GM23338 (cell line): ENCODE results near the gene ST6GALNAC3. TPM values are rescaled to one million over a fixed set of nuclear protein-coding genes. Genes with fewer than 3 reads are reported as not detected.

Source experiments
- ATAC-seq: fragments of 200-7000 bp; cut with Tn5 transposase; 3 replicates; pipeline ENCODE4 v1.9.1; 2020
- DNase-seq: peaks from one replicate; pipeline ENCODE4 v3.0.0-alpha.2; 2015; ENCODE audit warnings: low spot score
- H2AFZ ChIP-seq: fragments of 200-600 bp; sonication (generic); 2 replicates; pipeline ENCODE4 v1.8.0; 2016; ENCODE audit warnings: antibody characterized with exemption, mild to moderate bottlenecking, moderate library complexity
- H3F3A ChIP-seq: fragments of 200-600 bp; sonication (generic); replicated peaks from 2 replicates; pipeline ENCODE4 v1.8.0; 2017; ENCODE audit warnings: antibody characterized with exemption, mixed run types, low read depth
- H3K27ac ChIP-seq: fragments of 200-600 bp; sonication (generic); 2 replicates; pipeline ENCODE4 v1.6.1; 2016; ENCODE audit warnings: low read depth
- H3K27me3 ChIP-seq: fragments of 200-600 bp; sonication (generic); 2 replicates; pipeline ENCODE4 v1.8.0; 2016; ENCODE audit warnings: mild to moderate bottlenecking, mixed run types, moderate library complexity; ENCODE audit not compliant: insufficient read depth
- H3K36me3 ChIP-seq: fragments of 200-600 bp; sonication (generic); 2 replicates; pipeline ENCODE4 v1.8.0; 2016; ENCODE audit warnings: mild to moderate bottlenecking; ENCODE audit not compliant: insufficient read depth
- H3K4me1 ChIP-seq: fragments of 200-600 bp; sonication (generic); 2 replicates; pipeline ENCODE4 v1.8.0; 2016; ENCODE audit warnings: mild to moderate bottlenecking, moderate library complexity; ENCODE audit not compliant: insufficient read depth
- H3K4me2 ChIP-seq: fragments of 200-600 bp; sonication (generic); 2 replicates; pipeline ENCODE4 v1.7.1; 2017; ENCODE audit warnings: mixed run types
- H3K4me3 ChIP-seq: fragments of 200-600 bp; sonication (generic); 2 replicates; pipeline ENCODE4 v1.6.1; 2016; ENCODE audit warnings: mixed run types
- H3K79me2 ChIP-seq: fragments of 200-600 bp; sonication (generic); replicated peaks from 2 replicates; pipeline ENCODE4 v1.8.0; 2017; ENCODE audit warnings: mild to moderate bottlenecking; ENCODE audit not compliant: insufficient read depth
- H3K9me2 ChIP-seq: fragments of 200-600 bp; sonication (generic); 2 replicates; pipeline ENCODE4 v1.8.0; 2017; ENCODE audit not compliant: insufficient read depth
- H4K20me1 ChIP-seq: fragments of 200-600 bp; sonication (generic); replicated peaks from 2 replicates; pipeline ENCODE4 v1.8.0; 2017; ENCODE audit warnings: mild to moderate bottlenecking; ENCODE audit not compliant: insufficient read depth
- H3K27ac Mint-ChIP-seq: 2 replicates; pipeline ENCODE4 v1.8.0; 2020; ENCODE audit warnings: inconsistent platforms, mild to moderate bottlenecking, moderate library complexity, mixed read lengths
- H3K27me3 Mint-ChIP-seq: 3 replicates; pipeline ENCODE4 v1.8.0; 2022; ENCODE audit warnings: low read depth, mild to moderate bottlenecking, moderate library complexity, mixed read lengths, inconsistent platforms; ENCODE audit not compliant: insufficient read depth, poor library complexity
- H3K36me3 Mint-ChIP-seq: 3 replicates; pipeline ENCODE4 v1.8.0; 2021; ENCODE audit warnings: low read depth, mild to moderate bottlenecking, inconsistent platforms, moderate library complexity, mixed read lengths
- H3K4me1 Mint-ChIP-seq: 3 replicates; pipeline ENCODE4 v1.8.0; 2020; ENCODE audit warnings: mild to moderate bottlenecking, inconsistent platforms, mixed read lengths
- H3K4me3 Mint-ChIP-seq: 3 replicates; pipeline ENCODE4 v1.8.0; 2021; ENCODE audit warnings: moderate library complexity, mild to moderate bottlenecking, inconsistent platforms, mixed read lengths
- H3K9me3 Mint-ChIP-seq: 3 replicates; pipeline ENCODE4 v1.8.0; 2020; ENCODE audit warnings: moderate library complexity, mild to moderate bottlenecking, inconsistent platforms, mixed read lengths
- CREB1 ChIP-seq: fragments of 250-450 bp; sonication (Bioruptor Pico); IDR thresholded peaks from 2 replicates; pipeline ENCODE4 v1.5.0; 2020; ENCODE audit warnings: low read depth, mild to moderate bottlenecking, moderate library complexity
- EZH2 ChIP-seq: fragments of 200-600 bp; sonication (generic); IDR thresholded peaks from one replicate; pipeline ENCODE4 v1.8.0; 2017; ENCODE audit warnings: antibody characterized with exemption, mild to moderate bottlenecking, low read depth; ENCODE audit not compliant: unreplicated experiment
- EZH2phosphoT487 ChIP-seq: fragments of 200-600 bp; sonication (generic); IDR thresholded peaks from one replicate; pipeline ENCODE4 v1.8.1; 2018; ENCODE audit warnings: antibody characterized with exemption; ENCODE audit not compliant: unreplicated experiment
- JUNB ChIP-seq: IDR thresholded peaks from one replicate; pipeline ENCODE4 v1.6.1; 2016; ENCODE audit warnings: antibody characterized with exemption; ENCODE audit not compliant: unreplicated experiment
- NANOG ChIP-seq: IDR thresholded peaks from 2 replicates; pipeline ENCODE4 v1.6.1; 2016; ENCODE audit warnings: antibody characterized with exemption, borderline replicate concordance
- POLR2AphosphoS5 ChIP-seq: IDR thresholded peaks from 2 replicates; pipeline ENCODE4 v1.6.1; 2016; ENCODE audit warnings: antibody characterized with exemption, low read depth
- STAT1 ChIP-seq: IDR thresholded peaks from one replicate; pipeline ENCODE4 v1.6.1; 2016; ENCODE audit warnings: antibody characterized with exemption; ENCODE audit not compliant: unreplicated experiment
- ZNF114 ChIP-seq: fragments of 250-450 bp; sonication (Bioruptor Pico); IDR thresholded peaks from 2 replicates; pipeline ENCODE4 v1.5.0; 2020; ENCODE audit warnings: mild to moderate bottlenecking, moderate library complexity
- ZNF331 ChIP-seq: fragments of 250-450 bp; sonication (Bioruptor Pico); IDR thresholded peaks from 2 replicates; pipeline ENCODE4 v1.5.0; 2020; ENCODE audit warnings: low read depth, mild to moderate bottlenecking, moderate library complexity
- polyA plus RNA-seq: library from polyadenylated mRNA; unstranded; fragments of >200 nt; fragmentation: Nextera tagmentation; extraction: Ambion mirVana; gene quantifications from 2 replicates; pipeline ENCODE4 v1.2.1, GENCODE V29; 2016
- total RNA-seq: library from RNA; depleted of rRNA; stranded (reverse); fragments of >200 nt; shearing (Covaris generic); gene quantifications from 2 replicates; pipeline ENCODE4 v1.2.3, GENCODE V29; 2014
- TF ChIP-seq, protein P1 (sequence below), 2 experiments: fragments of 200-600 bp in 1 of 2; sonication (generic) in 1 of 2; conservative IDR thresholded peaks; 2 replicates each; pipeline versions ENCODE4 v1.5.1 to v1.6.1; 2016 to 2017; ENCODE audit warnings: antibody characterized with exemption in 2 of 2, low read depth in 2 of 2, mild to moderate bottlenecking in 2 of 2, moderate library complexity in 1 of 2
- TF ChIP-seq, protein P2 (sequence below): fragments of 250-450 bp; sonication (Bioruptor Pico); IDR thresholded peaks from 2 replicates; pipeline ENCODE4 v1.5.0; 2020; ENCODE audit warnings: mild to moderate bottlenecking, moderate library complexity
- TF ChIP-seq, protein P3 (sequence below): IDR thresholded peaks from 2 replicates; pipeline ENCODE4 v1.6.1; 2016; ENCODE audit warnings: antibody characterized with exemption
- TF ChIP-seq, protein P4 (sequence below): IDR thresholded peaks from one replicate; pipeline ENCODE4 v1.6.1; 2018; ENCODE audit warnings: antibody characterized with exemption; ENCODE audit not compliant: unreplicated experiment

The ST6GALNAC3 gene
- total and polyA plus RNA-seq, 2 experiments from 2014 or later: 4.7 to 11.6 TPM

DNA sequence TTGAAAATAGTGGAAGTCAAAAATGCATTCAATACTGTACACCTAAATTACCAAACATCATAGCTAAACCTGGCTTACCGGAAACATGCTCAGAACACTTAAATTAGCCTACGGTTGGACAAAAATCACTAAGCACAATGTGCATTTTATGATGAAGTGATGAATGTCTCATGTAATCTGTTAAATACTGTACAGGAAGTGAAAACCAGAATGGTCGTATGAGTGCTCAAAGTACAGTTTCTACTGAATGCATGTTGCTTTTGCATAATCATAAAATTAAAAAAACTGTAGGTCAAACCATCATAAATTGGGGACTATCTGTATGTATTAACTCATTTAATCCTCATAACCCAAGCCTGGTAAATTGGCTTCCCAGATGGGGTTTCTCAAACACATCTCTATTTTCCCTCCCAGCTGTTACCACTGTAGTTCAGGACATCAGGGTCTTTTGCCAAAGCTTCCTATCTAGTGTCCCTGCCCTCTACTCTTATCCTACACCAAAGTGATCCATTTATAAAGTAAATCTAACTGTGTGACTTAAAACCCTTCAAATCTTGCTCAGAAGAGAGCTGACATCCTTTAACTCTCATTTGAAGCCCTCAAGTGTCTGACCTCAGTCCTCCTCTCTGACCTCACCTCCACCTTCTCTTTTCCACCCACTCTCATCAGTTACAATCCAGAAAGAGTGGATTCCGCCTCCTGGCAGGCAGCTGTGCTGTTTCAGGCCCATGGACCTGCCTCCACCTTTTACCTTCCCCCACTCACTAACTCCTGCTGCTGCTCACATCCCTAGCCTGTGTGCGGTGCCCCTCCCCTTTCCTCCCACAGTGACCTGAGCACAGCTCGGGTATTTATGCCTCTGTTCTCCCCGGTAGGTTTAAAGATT lies 436.4 kb downstream of the ST6GALNAC3 start:
- Histone ChIP-seq H3K4me2 (peak overlapping the region; percentile 28), H3K79me2 (no peaks in the 10 kb centered on the region), H2AFZ (no peak overlapping the region), H3K27me3 (no peaks in the 10 kb centered on the region), H3F3A (no peaks in the 10 kb centered on the region), H3K4me3 (no peak overlapping the region), H3K27ac (no peak overlapping the region), H4K20me1 (no peaks in the 10 kb centered on the region), H3K4me1 (peaks cover 14% of the 10 kb centered on the region), H3K9me2 (no peaks in the 10 kb centered on the region), H3K36me3 (no peaks in the 10 kb centered on the region)
- no peaks in the 10 kb centered on the region for H3K36me3 Mint-ChIP-seq
- no peaks in the 10 kb centered on the region for H3K9me3 Mint-ChIP-seq
- peaks cover 50% of the 10 kb centered on the region for H3K4me1 Mint-ChIP-seq
- peak overlapping the region; percentile 75 for H3K27ac Mint-ChIP-seq
- ATAC-seq: peak; percentile 100
- peak overlapping the region; percentile 43 for H3K4me3 Mint-ChIP-seq
- TF ChIP-seq POLR2AphosphoS5 (no peak), ZNF331 (no peak), ZNF114 (no peak), EZH2phosphoT487 (no peak), STAT1 (no peak), CREB1 (CRISPR knock-in tag) (no peak), EZH2 (no peak), NANOG (no peak), JUNB (no peak)
- TF ChIP-seq, protein P1, sequence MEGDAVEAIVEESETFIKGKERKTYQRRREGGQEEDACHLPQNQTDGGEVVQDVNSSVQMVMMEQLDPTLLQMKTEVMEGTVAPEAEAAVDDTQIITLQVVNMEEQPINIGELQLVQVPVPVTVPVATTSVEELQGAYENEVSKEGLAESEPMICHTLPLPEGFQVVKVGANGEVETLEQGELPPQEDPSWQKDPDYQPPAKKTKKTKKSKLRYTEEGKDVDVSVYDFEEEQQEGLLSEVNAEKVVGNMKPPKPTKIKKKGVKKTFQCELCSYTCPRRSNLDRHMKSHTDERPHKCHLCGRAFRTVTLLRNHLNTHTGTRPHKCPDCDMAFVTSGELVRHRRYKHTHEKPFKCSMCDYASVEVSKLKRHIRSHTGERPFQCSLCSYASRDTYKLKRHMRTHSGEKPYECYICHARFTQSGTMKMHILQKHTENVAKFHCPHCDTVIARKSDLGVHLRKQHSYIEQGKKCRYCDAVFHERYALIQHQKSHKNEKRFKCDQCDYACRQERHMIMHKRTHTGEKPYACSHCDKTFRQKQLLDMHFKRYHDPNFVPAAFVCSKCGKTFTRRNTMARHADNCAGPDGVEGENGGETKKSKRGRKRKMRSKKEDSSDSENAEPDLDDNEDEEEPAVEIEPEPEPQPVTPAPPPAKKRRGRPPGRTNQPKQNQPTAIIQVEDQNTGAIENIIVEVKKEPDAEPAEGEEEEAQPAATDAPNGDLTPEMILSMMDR (conservative IDR thresholded peaks at IDR 0.05; ENCODE audit: low read depth in 2 of 2): no peak
- TF ChIP-seq, protein P2, sequence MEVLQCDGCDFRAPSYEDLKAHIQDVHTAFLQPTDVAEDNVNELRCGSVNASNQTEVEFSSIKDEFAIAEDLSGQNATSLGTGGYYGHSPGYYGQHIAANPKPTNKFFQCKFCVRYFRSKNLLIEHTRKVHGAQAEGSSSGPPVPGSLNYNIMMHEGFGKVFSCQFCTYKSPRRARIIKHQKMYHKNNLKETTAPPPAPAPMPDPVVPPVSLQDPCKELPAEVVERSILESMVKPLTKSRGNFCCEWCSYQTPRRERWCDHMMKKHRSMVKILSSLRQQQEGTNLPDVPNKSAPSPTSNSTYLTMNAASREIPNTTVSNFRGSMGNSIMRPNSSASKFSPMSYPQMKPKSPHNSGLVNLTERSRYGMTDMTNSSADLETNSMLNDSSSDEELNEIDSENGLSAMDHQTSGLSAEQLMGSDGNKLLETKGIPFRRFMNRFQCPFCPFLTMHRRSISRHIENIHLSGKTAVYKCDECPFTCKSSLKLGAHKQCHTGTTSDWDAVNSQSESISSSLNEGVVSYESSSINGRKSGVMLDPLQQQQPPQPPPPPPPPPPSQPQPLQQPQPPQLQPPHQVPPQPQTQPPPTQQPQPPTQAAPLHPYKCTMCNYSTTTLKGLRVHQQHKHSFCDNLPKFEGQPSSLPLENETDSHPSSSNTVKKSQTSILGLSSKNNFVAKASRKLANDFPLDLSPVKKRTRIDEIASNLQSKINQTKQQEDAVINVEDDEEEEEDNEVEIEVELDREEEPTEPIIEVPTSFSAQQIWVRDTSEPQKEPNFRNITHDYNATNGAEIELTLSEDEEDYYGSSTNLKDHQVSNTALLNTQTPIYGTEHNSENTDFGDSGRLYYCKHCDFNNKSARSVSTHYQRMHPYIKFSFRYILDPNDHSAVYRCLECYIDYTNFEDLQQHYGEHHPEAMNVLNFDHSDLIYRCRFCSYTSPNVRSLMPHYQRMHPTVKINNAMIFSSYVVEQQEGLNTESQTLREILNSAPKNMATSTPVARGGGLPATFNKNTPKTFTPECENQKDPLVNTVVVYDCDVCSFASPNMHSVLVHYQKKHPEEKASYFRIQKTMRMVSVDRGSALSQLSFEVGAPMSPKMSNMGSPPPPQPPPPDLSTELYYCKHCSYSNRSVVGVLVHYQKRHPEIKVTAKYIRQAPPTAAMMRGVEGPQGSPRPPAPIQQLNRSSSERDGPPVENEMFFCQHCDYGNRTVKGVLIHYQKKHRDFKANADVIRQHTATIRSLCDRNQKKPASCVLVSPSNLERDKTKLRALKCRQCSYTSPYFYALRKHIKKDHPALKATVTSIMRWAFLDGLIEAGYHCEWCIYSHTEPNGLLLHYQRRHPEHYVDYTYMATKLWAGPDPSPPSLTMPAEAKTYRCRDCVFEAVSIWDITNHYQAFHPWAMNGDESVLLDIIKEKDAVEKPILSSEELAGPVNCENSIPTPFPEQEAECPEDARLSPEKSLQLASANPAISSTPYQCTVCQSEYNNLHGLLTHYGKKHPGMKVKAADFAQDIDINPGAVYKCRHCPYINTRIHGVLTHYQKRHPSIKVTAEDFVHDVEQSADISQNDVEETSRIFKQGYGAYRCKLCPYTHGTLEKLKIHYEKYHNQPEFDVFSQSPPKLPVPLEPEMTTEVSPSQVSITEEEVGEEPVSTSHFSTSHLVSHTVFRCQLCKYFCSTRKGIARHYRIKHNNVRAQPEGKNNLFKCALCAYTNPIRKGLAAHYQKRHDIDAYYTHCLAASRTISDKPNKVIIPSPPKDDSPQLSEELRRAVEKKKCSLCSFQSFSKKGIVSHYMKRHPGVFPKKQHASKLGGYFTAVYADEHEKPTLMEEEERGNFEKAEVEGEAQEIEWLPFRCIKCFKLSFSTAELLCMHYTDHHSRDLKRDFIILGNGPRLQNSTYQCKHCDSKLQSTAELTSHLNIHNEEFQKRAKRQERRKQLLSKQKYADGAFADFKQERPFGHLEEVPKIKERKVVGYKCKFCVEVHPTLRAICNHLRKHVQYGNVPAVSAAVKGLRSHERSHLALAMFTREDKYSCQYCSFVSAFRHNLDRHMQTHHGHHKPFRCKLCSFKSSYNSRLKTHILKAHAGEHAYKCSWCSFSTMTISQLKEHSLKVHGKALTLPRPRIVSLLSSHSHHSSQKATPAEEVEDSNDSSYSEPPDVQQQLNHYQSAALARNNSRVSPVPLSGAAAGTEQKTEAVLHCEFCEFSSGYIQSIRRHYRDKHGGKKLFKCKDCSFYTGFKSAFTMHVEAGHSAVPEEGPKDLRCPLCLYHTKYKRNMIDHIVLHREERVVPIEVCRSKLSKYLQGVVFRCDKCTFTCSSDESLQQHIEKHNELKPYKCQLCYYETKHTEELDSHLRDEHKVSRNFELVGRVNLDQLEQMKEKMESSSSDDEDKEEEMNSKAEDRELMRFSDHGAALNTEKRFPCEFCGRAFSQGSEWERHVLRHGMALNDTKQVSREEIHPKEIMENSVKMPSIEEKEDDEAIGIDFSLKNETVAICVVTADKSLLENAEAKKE (CRISPR knock-in tag): no peak
- TF ChIP-seq, protein P3, sequence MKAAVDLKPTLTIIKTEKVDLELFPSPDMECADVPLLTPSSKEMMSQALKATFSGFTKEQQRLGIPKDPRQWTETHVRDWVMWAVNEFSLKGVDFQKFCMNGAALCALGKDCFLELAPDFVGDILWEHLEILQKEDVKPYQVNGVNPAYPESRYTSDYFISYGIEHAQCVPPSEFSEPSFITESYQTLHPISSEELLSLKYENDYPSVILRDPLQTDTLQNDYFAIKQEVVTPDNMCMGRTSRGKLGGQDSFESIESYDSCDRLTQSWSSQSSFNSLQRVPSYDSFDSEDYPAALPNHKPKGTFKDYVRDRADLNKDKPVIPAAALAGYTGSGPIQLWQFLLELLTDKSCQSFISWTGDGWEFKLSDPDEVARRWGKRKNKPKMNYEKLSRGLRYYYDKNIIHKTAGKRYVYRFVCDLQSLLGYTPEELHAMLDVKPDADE: no peak
- TF ChIP-seq, protein P4, sequence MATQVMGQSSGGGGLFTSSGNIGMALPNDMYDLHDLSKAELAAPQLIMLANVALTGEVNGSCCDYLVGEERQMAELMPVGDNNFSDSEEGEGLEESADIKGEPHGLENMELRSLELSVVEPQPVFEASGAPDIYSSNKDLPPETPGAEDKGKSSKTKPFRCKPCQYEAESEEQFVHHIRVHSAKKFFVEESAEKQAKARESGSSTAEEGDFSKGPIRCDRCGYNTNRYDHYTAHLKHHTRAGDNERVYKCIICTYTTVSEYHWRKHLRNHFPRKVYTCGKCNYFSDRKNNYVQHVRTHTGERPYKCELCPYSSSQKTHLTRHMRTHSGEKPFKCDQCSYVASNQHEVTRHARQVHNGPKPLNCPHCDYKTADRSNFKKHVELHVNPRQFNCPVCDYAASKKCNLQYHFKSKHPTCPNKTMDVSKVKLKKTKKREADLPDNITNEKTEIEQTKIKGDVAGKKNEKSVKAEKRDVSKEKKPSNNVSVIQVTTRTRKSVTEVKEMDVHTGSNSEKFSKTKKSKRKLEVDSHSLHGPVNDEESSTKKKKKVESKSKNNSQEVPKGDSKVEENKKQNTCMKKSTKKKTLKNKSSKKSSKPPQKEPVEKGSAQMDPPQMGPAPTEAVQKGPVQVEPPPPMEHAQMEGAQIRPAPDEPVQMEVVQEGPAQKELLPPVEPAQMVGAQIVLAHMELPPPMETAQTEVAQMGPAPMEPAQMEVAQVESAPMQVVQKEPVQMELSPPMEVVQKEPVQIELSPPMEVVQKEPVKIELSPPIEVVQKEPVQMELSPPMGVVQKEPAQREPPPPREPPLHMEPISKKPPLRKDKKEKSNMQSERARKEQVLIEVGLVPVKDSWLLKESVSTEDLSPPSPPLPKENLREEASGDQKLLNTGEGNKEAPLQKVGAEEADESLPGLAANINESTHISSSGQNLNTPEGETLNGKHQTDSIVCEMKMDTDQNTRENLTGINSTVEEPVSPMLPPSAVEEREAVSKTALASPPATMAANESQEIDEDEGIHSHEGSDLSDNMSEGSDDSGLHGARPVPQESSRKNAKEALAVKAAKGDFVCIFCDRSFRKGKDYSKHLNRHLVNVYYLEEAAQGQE: no peak
- DNase-seq: peak; percentile 77
- no peaks in the 10 kb centered on the region for H3K27me3 Mint-ChIP-seq
